ENCODE measurements around the gene DCP2. TPM values are rescaled to one million over a fixed set of nuclear protein-coding genes. Genes with fewer than 3 reads are reported as not detected.
A peak's percentile ranks its signal among the peaks of the same experiment; 100 is the strongest.

Gene DCP2
- total RNA-seq, 2 donors from 2014 or later = 10.8 to 12.8 TPM

DNA sequence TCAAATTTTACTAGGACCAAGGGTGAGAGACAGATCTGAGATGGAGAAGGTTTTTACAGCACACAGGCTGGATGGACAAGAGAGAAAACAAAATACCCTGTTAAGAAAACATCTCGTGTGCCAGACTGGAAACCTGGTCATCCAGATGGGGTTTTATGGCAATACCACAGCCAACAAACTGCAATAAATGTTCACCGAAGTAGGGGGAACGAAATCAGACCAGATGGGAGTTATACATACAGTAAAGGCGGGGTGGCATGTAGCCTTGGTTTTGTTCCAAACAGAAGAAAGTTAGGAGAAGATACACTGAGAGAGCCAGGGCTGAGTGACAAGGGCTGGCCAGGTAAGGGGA, 63.3 kb downstream of the DCP2 start:
- no peak overlapping the region for H3K27ac ChIP-seq
- DNase-seq (ENCODE audit: low spot score) = no peak
- peaks cover 0 to 15% of the 10 kb centered on the region in 2 donors for H3K4me1 ChIP-seq
- TF ChIP-seq CTCF (IDR thresholded peaks at IDR 0.05) = no peak
- no peak overlapping the region for H3K4me3 ChIP-seq
- H3K27me3 ChIP-seq = no peaks in the 10 kb centered on the region
- H3K9me3 ChIP-seq = no peaks in the 10 kb centered on the region
- H3K36me3 ChIP-seq = peaks cover 23% of the 10 kb centered on the region

- Histone ChIP-seq H3K36me3 (peaks cover 23% of the 10 kb centered on the region), H3K27me3 (no peaks in the 10 kb centered on the region), H3K4me1 (peaks cover 0 to 15% of the 10 kb centered on the region in 2 donors), H3K9me3 (no peaks in the 10 kb centered on the region), H3K27ac (no peak overlapping the region), H3K4me3 (no peak overlapping the region)
- no peak for TF ChIP-seq CTCF (IDR thresholded peaks at IDR 0.05)
- no peak for DNase-seq (ENCODE audit: low spot score)
Observed at GRCh38 chr5:113040672-113041260, 64.2 kb downstream of the DCP2 start.

DNA sequence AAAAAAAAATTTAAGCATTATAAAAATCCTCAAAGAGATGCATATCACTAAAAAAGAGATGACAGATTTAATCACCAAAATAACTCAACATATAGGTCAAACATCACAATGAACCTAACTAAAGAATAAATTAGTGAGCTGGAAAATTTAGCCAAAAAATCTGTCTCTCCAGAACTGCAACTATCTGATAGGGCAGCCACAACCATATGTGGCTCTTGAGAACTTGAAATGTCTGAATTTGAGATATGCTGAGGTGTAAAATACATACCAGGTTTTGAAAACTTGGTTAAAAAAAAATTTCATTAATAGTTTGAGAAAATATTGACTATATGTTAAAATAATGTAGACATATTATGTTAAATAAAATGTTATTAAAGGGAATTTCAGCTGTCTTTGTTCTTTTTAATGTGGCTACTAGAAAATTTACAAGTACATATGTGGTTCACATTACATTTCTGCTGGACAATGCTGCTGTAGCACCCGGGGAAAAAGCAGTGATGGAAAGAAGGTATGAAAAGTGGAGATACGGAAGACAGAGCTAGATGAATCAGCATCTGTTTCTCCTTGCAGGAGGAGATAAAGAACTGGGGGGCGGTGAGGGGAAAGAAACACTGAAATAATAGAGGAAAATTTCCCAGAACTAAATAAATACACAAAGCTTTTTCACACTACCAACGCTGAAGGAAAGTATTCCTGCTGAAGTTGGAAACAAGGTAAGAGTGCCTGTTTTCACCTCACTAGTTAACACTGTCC, 66.1 kb downstream of the DCP2 start:
- Histone ChIP-seq H3K9me3 (no peaks in the 10 kb centered on the region), H3K4me1 (peaks cover 0 to 15% of the 10 kb centered on the region in 2 donors), H3K27ac (peak overlapping the region; percentile 68 to 70), H3K27me3 (no peaks in the 10 kb centered on the region), H3K36me3 (peaks cover 23% of the 10 kb centered on the region), H3K4me3 (no peak overlapping the region)
- no peak for TF ChIP-seq CTCF (IDR thresholded peaks at IDR 0.05)
- no peak for DNase-seq (ENCODE audit: low spot score)

DNA sequence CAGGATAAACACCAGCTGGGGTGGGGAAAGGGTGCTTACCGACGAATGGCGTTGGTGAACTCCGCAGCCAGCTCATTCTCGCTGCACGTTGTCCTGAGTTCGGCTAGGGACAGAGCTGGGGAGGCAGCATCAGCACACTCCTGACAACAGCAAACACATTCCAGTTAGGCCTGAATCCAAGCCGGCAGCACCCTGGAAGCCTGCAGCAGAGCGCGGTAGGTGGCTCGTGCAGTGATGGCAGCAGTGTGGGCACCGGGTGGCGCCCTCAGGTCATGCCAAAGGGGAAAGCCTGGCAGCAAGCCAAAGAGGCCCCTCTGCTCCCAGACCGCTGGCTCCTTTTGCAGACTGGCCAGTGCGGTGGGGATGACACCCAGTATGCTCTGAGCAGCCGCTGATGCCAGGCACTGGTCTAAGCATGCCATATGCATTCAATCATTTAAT, 66.9 kb downstream of the DCP2 start:
- Histone ChIP-seq H3K9me3 (no peaks in the 10 kb centered on the region), H3K4me1 (peaks cover 0 to 15% of the 10 kb centered on the region in 2 donors), H3K4me3 (no peak overlapping the region), H3K36me3 (peaks cover 22% of the 10 kb centered on the region), H3K27ac (peak overlapping the region; percentile 68 to 70), H3K27me3 (no peaks in the 10 kb centered on the region)
- DNase-seq (ENCODE audit: low spot score) = no peak
- TF ChIP-seq CTCF (IDR thresholded peaks at IDR 0.05) = peak in 1 of 2 donors; percentile 59

GRCh38 chr5:113044776-113045465, 68.3 kb downstream of the DCP2 start:
- no peak for TF ChIP-seq CTCF (IDR thresholded peaks at IDR 0.05)
- Histone ChIP-seq H3K36me3 (peaks cover 19% of the 10 kb centered on the region), H3K4me1 (peaks cover 0 to 16% of the 10 kb centered on the region in 2 donors)

More at GRCh38 chr5:113044776-113045465, 68.3 kb downstream of the DCP2 start:
- no peak overlapping the region for H3K4me3 ChIP-seq
- H3K9me3 ChIP-seq = no peaks in the 10 kb centered on the region
- no peak for DNase-seq (ENCODE audit: low spot score)
- no peak overlapping the region for H3K27ac ChIP-seq
- no peaks in the 10 kb centered on the region for H3K27me3 ChIP-seq
